Fibroblast of the conjunctiva (primary cell): ENCODE measurements around the gene CAMTA2.

Source experiments
- DNase-seq: peaks from one replicate; pipeline ENCODE4 v3.0.0-alpha.2; 2010; ENCODE audit warnings: low read depth

CAMTA2 gene

DNA sequence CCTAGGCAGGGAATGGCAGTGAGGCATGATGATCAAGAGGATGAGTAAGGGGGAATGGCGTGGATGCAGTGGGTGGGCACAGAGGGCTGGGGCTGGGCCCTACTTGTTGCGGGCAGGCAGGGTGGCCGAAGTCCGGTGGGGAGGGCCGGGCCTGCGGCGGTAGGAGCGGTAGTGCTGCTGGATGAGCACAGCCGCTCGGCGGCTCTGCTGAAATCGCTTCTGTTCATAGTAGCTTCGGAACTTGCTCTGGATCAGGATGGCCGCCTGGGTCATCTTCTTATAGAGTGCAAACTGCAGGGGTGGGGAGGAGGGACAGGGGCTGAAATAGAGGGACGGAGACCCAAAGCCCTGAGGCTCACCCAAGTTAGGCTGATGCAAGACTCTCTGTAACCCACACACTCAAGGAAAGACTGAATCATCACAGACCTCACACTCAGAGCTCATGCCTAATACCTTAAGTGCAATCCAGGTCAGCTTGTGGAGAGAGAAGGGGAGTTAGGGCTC lies 18.4 kb downstream of the CAMTA2 start:
- peak; percentile 98 for DNase-seq

DNA sequence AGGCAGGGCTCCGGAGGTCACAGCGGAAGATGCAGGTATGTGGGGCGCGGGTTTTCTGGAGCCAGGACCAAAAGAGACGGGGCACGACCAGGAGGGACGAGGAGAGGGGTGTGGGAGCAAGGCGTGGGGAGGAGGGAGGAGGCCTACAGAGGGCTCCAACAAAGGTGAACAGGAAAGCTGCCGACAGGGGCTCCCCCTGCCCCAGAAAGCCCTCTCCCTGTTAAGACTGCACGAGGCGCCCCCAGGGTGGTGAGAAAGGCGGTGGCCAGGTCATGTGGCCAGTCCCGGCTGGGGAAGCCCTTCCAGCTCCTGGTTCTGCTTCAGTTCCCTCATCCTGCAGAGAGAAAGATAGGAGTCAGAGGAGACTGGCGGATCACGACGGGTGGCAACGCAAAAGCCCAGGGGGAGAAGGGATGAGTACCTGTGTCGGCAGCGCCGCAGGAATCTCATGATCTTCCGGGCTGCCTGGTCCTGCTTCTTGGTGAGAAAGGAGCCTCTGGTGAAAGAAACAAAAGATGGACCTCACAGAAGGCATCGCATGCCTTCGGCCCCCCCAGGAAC lies 18.9 kb downstream of the CAMTA2 start:
- DNase-seq, result no peak

DNA sequence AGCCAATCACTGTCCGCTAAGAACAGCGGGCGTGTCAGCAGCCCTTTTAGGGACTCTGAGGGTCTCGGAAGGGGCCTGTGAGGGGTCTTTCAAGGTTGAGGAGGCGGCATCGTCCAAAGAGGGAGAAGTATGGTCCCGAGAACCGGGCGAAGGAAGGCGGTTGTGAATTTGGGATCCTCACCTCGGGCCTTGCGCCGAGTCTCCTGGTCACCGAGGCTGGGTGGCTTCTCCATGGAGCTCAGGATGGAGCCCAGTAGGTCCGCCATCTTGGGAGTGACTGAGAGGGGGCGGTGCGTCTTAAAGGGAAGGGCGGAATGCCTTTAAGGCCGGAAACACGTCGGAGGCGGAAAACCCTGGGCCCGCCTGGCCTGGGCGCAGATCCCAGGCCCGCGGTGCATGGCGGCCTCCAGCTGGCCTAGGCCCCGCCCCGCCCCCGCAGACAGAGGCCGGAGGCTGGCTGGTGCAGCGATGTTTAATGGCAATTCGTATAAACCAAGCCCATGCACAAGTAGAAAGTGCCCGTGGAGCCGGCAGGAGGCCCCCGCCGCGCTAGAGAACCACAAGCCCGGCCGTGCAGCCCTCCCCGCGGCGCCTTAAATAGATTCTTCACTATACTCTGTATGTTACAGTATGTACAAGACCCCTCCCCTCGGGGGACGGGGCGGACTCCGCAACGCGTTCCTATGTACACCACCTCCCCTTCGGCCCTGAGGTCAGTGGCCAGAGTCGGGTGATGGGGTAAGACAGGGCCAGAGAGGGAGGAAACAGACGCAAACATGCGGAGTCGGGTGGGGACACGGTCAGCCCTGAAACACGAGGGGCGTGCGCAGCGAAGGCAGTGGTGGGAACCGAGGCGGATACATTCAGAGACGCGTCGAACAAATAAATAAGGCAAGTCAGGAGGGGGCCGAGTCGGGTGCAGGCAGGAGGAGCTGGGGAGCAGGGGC lies 19.7 kb downstream of the CAMTA2 start, which contains the start of gene SPAG7:
SPAG7 (minus strand) TSS at position 279 of the 947 bp plus-strand sequence; CDS start at position 266, 13 bp downstream.
- DNase-seq, result peak; percentile 96

DNA sequence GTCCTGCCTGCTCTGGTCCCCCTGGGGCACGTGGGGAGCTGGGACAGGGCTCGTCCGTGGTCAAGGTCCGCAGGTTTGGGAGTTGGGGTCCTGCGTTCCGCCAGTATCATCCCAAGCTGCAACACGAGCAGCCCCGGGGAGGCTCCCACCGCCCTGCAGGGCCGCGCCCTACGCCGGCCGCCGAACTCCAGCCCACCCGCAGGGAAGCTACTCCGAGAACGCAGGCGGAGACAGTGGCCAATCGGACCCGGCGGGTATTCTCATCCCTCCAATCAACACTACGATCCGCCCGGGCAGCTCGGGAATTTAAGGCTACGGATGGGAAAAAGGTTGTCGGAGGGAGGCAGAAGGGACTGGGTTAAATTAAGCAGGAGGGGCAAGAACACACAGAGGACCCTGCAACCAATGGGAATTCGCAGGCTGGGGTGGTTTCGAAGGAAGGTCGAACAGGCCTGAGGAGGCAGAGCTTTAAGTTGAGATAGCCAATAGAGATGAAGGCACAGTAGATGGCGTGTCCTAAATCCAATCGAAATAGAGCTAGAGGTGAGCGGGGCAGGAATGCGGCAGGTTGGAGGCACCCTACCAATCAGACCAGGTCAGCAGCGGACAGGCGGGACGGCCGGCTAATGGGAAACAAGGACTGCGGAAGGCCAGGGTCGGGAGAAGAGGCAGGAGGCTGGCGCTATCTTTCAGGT lies 20.5 kb downstream of the CAMTA2 start:
- DNase-seq, result peak; percentile 99

DNA sequence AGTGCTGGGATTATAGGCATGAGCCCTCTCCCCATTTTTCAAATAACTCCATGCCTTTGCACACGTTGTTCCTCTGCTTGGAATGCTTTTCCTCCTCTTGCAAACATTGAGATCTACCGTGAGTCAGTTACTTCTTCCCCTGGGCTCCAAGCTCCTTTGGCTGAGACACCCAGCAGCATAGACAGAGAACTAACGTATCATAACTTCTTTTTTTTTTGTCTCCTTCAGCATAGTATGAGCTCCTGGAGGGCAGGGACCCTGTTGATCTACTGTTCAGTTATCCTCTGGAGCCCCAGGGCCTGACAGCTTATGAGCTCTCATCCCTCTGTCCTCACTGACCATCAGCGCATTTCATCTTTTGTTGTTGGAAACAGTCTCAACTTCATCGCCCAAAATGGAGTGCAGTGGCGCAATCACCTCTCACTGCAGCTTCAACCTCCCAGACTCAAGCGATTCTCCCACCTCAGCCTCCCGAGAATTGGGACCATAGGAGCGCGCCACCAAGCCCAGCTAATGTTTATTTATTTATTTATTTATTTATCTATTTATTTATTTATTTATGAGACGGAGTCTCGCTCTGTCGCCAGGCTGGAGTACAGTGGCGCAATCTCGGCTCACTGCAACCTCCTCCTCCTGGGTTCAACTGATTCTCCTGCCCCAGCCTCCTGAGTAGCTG lies 22.0 kb downstream of the CAMTA2 start:
- no peak for DNase-seq

DNA sequence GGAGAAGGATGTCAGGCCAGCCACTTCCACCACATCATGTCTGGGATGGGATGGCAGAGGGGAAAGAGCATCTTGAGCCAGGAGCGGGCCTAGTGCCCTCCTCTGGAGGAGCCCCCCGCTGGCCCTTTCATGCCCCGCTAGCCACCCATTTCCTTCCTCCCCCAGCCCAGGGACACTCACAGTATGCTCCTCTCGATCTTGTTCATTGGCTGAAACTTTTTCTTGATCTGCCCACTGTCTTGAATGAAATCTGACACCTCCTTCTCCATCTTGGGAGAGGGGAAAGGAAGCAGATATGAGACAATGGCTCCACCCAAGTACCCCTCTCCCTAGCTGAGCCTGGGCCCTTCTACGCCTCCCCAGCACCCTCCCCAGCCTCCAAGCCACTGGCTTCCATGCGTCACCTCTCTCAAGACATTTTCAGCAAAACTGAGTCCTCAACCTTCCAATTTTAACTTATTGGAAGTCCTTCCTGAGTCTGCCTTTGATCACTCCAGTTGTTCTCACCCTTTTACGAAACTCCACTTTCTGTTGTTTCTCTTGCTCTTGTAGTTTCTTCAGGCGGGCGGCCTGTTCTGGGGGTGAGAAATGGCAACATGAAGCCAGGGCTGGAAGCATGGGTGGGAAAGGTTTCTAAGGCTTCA lies 27.1 kb downstream of the CAMTA2 start:
- DNase-seq, result no peak

DNA sequence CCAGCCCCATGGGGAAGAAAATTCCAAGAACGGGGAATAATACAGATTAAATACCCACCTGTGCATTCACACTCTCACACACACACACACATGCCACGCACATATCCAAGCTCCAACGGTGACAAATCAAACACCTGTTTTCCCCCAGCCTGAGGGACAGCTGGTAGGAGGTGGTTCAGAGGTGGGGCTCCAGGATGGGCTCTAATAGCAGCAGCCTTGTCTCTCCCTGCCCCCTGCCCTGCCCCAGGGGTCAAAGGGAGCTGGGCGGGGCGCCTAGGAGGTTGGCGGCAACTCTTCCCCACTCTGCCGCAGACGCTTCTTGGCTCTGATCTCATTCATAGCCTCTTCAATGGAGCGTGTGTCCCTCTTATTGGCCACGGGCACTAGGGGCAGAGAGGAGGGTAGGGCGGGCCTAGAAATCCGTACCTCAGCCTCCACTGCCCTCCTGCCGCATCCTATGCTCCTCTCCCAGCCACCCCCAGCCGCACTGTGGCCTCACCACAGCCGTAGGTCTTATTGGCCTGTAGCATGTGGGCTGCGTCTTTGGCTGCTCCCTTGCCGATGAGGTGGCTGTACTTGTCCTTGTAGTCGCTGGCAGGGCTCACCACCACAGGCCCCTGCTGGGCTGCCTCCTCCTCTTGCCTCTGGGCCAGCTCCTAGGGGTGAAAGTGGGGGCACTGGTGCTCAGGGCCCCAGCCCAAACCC lies 28.1 kb downstream of the CAMTA2 start:
- no peak for DNase-seq

DNA sequence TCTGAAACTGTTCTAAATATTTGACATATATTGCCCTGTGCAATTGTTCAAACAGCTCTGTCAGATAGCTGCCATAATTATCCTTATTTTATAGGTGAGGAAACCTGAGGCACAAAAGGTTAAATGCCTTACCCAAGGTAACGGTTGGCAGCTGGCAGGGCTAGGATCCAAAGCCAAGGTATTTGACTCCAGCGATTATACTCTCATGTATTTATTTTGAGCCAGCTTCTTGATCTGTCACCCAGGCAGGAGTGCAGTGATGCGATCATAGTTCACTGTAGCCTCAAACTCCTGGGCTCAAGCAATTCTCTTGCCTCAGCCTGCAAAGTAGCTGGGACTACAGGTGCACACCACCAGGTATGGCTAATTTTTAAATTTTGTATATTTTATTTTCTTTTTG lies 29.4 kb downstream of the CAMTA2 start:
- no peak for DNase-seq

DNA sequence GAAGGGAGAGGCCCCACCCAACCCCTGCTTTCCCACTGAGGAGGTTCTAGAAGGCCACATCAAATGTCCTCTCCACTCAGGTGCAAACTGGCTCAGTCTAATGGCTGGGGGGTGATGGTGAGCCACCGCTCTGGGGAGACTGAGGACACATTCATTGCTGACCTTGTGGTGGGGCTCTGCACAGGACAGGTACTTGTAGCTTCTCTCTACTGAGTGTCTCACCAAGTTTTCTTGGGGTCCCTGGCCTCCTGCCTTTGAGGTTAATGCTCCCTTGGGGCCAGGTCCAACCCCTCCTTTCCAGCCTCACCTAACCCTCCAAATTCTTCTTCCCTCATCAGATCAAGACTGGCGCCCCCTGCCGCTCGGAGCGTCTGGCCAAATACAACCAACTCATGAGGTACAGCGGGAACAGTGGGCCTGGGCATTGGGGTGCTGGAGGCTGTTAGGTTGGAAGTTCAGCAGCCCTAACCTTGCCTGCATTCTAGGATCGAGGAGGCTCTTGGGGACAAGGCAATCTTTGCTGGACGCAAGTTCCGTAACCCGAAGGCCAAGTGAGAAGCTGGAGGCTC lies 30.9 kb downstream of the CAMTA2 start:
- no peak for DNase-seq

DNA sequence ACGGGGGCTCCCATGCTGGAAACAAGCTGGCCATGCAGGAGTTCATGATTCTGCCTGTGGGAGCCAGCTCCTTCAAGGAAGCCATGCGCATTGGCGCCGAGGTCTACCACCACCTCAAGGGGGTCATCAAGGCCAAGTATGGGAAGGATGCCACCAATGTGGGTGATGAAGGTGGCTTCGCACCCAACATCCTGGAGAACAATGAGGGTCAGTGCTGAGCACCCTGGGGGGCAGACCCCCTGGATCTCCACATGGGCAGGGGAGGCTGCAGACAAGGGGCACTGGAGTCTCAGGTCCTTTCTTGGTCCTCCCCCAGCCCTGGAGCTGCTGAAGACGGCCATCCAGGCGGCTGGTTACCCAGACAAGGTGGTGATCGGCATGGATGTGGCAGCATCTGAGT lies 32.4 kb downstream of the CAMTA2 start:
- DNase-seq, result no peak

DNA sequence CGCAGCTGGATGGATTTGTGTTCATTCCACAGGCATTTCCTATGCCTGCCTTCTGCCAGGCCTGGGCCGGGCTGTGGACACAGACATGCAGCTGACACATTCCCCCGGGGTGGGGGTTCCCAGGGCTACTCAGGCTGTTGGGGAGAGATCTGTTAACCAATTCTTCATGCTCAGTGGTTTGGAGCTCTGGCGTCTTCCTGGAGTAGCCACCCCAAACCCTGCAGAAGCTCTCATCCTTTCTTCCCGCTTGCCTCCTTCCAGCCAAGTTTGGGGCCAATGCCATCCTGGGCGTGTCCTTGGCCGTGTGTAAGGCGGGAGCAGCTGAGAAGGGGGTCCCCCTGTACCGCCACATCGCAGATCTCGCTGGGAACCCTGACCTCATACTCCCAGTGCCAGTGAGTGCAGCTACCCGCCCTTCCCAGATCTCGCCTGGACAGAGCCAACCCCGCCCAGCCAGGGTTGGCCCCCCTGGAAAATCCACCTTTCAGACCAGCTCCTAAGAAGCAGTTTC lies 34.0 kb downstream of the CAMTA2 start:
- DNase-seq, result no peak

DNA sequence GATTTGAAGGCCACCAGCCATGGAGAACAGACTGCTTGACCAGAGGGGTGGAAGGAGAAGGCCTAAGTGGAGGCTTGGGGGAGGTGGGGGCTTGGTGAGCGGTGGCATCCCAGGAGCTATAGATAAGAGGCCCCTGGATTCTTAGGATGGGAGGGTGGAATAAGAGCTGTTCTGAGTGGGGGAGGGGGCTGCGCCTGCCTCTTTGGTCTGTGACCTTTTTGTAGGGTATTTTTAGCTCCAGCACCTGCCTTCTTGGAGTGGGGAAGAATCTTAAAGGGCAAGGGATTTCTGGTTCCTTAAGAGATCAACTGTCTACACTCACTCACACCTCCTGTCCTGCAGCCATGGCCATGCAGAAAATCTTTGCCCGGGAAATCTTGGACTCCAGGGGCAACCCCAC lies 36.0 kb downstream of the CAMTA2 start:
- DNase-seq, result no peak

DNA sequence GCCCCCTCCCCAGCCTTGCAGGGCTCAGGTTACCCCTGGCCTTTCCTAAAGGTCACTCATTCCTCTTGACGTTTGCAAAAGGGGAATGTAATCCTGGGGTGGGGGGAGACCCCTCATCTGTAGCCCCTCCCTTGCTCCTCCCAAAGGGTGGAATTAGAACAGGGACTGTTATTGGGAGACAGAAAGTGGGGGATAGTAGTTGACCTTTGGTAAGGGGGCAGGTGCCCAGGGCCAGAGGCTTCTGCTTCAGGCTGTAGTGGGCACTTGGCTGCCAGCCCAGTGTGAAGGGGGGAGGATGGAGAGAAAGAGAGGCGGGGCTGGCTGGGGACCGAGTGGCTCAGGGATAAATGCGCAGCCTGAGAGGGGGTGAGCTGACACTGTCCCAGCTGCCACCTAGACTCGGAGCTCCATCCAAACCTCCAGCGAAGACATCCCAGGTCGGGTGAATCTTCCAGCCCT lies 36.7 kb downstream of the CAMTA2 start, which contains the start of gene ENO3:
ENO3 (plus strand) TSS at position 374 of the 459 bp plus-strand sequence. CDS start 711 bp downstream, outside the sequence.
- DNase-seq, result no peak

DNA sequence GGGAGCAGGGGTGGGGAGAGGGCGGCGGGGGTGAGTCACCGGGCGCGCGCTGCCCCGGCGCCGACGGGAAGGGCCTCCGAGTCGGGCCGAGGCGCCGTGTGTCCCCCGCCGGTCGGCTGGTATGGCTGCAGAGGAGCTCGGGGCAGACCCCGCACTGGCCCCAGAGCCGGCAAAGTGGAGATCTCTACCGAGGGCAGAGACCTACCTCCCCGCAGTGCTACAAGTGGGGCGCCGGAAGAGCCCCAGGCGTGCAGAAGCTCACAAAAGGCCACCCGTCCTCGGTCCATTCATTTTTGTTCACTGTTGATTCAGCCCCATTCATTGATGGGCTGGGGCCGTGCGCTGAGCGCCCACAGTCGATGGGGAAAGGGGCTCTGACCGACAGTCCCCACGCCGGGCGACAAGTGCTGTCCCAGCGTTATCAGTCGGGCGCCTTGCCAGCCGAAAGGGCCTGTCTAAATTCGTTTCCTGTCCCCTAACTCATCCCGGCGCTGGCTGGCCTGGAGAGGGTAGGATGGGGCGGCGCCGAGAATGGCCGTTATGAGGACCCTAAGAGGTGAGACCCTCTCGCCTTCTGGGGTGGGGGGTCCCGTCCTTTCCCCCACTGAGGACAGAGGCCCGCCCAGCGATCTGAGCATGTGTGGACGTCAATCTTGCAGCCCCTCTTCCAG lies 37.3 kb downstream of the CAMTA2 start:
- no peak for DNase-seq

DNA sequence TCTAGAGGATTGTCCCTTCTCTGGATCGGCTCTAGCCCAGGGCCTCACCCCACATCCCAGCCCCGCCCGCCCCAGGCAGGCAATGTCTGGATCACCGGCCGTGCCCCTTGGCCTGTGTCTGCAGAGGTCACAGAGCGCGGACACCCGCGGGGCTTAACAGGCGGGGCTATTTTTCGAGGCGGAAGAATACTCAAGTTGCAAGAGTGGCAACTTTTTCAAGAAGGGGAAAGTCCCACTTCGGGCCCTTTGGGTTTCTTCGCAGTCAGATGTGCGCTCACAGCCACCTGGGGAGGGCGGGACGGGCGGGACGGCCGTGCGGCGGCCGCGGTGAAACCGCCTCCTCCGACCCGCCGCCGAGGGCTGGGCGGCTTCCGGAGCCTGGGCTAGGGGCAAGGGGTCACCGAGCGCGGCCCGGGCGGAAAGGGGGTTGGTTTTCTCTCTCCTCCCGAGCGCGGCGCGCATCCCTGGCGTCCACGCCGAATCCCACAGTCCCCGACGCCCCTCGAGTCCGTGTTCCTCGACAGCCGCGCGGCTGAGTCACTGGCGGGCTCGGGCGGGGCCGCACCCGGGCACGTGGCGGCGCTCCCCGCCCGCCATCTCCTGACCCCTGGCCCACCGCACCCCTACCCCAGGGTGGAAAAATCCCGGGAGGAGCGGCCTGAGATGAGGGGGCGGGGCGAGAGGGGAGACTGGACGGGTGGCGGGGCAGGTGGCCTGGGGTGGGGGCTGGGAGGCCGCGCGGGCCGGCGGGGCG lies 38.0 kb downstream of the CAMTA2 start:
- peak; percentile 39 for DNase-seq

DNA sequence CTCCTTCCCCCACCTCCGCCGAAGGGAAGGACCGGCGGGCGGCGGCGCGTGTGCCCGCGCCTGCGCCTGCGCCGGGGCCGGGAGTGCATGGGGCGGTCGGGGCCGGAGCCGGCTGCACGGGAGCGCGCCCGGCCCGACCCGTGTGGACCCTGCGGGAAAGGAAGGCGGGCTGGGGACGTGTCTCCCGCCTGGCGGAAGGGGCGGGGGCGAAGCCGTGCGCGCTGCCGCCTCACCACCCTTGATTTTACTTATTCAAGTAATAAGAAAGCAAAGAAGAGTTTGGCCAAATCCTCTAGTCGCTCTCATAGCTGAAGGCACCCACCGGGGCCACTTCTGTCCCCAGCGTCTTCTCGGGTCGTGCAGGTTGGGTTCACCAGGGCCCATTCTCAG lies 38.5 kb downstream of the CAMTA2 start:
- peak; percentile 84 for DNase-seq

DNA sequence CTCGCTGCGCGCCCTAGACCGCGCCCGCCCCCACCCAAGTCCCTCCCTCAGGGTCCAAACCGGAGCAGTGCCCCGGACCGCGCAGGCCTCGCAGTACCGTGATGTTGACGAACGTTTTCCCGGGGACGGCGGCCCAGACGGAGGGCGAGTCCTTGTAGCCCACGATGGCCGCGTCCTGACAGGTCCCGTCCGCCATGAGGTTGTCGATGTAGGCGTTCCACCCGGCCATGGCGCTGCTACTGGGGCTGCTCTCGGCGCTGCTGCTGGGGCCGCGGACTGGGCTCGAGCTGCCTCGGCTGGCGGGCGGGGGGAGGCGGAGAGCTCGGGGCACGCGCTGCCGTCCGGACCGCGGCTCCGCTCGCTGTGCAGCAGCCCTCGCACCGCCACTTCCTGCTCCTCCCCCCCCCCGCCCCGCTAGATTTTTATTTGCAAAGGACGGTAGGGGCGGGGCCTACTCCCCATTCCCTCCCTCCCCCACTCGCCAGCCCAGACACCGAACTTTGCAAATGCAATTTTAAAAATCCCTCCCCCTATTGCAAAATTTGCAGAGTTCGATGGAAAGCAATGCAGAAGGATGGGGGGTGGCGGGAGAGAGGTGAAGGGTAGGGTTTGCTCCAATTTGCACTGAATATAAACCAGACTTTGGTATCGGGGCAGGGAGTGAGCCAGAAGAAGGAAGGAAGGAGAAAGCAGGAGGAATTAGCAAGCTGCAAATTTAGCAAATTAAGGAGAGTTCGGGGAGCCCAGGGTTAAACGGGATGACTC lies 39.1 kb downstream of the CAMTA2 start, which contains the start of gene PFN1:
PFN1 (minus strand) TSS at position 365 of the 765 bp plus-strand sequence; CDS start at position 229, 136 bp downstream.
- peak; percentile 86 for DNase-seq
